ENCODE results near the gene IQSEC3. TPM values are rescaled to one million over a fixed set of nuclear protein-coding genes. Genes with fewer than 3 reads are reported as not detected.
"Not testable (repeated sequence)": the region's sequence is repeated elsewhere in the genome, so short reads cannot be mapped to it uniquely, and the experiment has no call there.

IQSEC3 gene
- total RNA-seq, 4 donors from 2014 or later, result 1.3 to 4.4 (median 3.3) TPM

- peak; percentile 26 for ATAC-seq (ENCODE audit: low FRiP score)
- DNase-seq (ENCODE audit: low spot score), result not testable (repeated sequence)
These were observed 11.3 kb downstream of the IQSEC3 start for GRCh38 chr12:77769-78383.

GRCh38 chr12:78981-79380 is 12.4 kb downstream of the IQSEC3 start:
- ATAC-seq (ENCODE audit: low FRiP score), result no peak

GRCh38 chr12:80681-81190 is 14.2 kb downstream of the IQSEC3 start:
- ATAC-seq (ENCODE audit: low FRiP score) (no peak), DNase-seq (ENCODE audit: low spot score) (no peak)
- TF ChIP-seq CTCF (IDR thresholded peaks at IDR 0.05), result no peak

More at GRCh38 chr12:78981-79380, 12.4 kb downstream of the IQSEC3 start:
- DNase-seq (ENCODE audit: low spot score), result no peak
- TF ChIP-seq CTCF (IDR thresholded peaks at IDR 0.05), result no peak

GRCh38 chr12:82740-83139 is 16.2 kb downstream of the IQSEC3 start:
- ATAC-seq (ENCODE audit: low FRiP score), result no peak
- DNase-seq (ENCODE audit: low spot score), result no peak
- no peak for TF ChIP-seq CTCF (IDR thresholded peaks at IDR 0.05)

- no peak for ATAC-seq (ENCODE audit: low FRiP score)
- no peak for DNase-seq (ENCODE audit: low spot score)
- TF ChIP-seq CTCF (IDR thresholded peaks at IDR 0.05), result no peak
These were observed 17.5 kb downstream of the IQSEC3 start for GRCh38 chr12:84056-84455.

- DNase-seq (ENCODE audit: low spot score), result no peak
- TF ChIP-seq CTCF (IDR thresholded peaks at IDR 0.05), result no peak
- no peak for ATAC-seq (ENCODE audit: low FRiP score)
These were observed 18.7 kb downstream of the IQSEC3 start for GRCh38 chr12:85191-85666.

GRCh38 chr12:87315-87714 is 20.7 kb downstream of the IQSEC3 start:
- DNase-seq (ENCODE audit: low spot score), result no peak
- no peak for TF ChIP-seq CTCF (IDR thresholded peaks at IDR 0.05)
- no peak for ATAC-seq (ENCODE audit: low FRiP score)
